H1 (cell line): ENCODE data around the gene EPM2A. TPM values are rescaled to one million over a fixed set of nuclear protein-coding genes. Genes with fewer than 3 reads are reported as not detected.

Experiments
- CTCF ChIA-PET: fragments of 300-600 bp; sonication (Branson Sonifier 250); formaldehyde crosslinking; loops from one replicate; lab custom pipeline; 2021; ENCODE audit not compliant: partially characterized antibody; lab: Charles Lee
- POLR2A ChIA-PET: fragments of 300-600 bp; sonication (Branson Sonifier 250); formaldehyde crosslinking; loops from one replicate; lab custom pipeline; 2021; ENCODE audit warnings: inconsistent platforms; ENCODE audit not compliant: partially characterized antibody; lab: Charles Lee
- DNase-seq, 2 experiments: peaks; one replicate each; pipeline versions ENCODE4 v3.0.0 to v3.0.0-alpha.2; 2010 to 2022; ENCODE audit warnings: low spot score in 2 of 2, low read depth in 1 of 2, mixed read lengths in 1 of 2
- FAIRE-seq: peaks from 2 replicates; lab custom pipeline; 2011; peaks lifted over from hg19 to GRCh38; lab: Jason Lieb, UNC
- H2AFZ ChIP-seq: 2 replicates; pipeline ENCODE4 v1.8.1; 2012; ENCODE audit warnings: low read length, inconsistent platforms
- H2AK5ac ChIP-seq: 2 replicates; pipeline ENCODE4 v1.6.1; 2013; ENCODE audit warnings: low read depth, low read length
- H2BK120ac ChIP-seq: replicated peaks from 2 replicates; pipeline ENCODE3; 2013; ENCODE audit warnings: low read depth, low read length, inconsistent platforms
- H2BK12ac ChIP-seq: 2 replicates; pipeline ENCODE4 v1.6.1; 2013; ENCODE audit warnings: low read depth, low read length
- H2BK15ac ChIP-seq: 2 replicates; pipeline ENCODE4 v1.6.1; 2013; ENCODE audit warnings: low read length
- H2BK20ac ChIP-seq: 2 replicates; pipeline ENCODE4 v1.6.1; 2013; ENCODE audit warnings: low read length
- H2BK5ac ChIP-seq: 2 replicates; pipeline ENCODE4 v1.6.1; 2013; ENCODE audit warnings: low read depth, low read length
- H3K14ac ChIP-seq: 2 replicates; pipeline ENCODE4 v1.6.1; 2013; ENCODE audit warnings: inconsistent platforms; ENCODE audit not compliant: insufficient read length
- H3K18ac ChIP-seq: 2 replicates; pipeline ENCODE4 v1.6.1; 2013; ENCODE audit warnings: low read length; ENCODE audit errors: extremely low read depth
- H3K23ac ChIP-seq: 2 replicates; pipeline ENCODE4 v1.6.1; 2013; ENCODE audit warnings: inconsistent platforms; ENCODE audit not compliant: insufficient read length
- H3K23me2 ChIP-seq: 2 replicates; pipeline ENCODE4 v1.6.1; 2013; ENCODE audit warnings: low read depth, low read length
- H3K27ac ChIP-seq: 2 replicates; pipeline ENCODE4 v1.6.1; 2011; ENCODE audit warnings: low read depth, low read length, inconsistent platforms
- H3K27me3 ChIP-seq, 4 experiments: replicated peaks in 1 of 4; 1 replicate in 1 of 4; 2 replicates in 3 of 4; pipeline versions ENCODE4 v1.6.1 to v1.8.1; 2011 to 2013; ENCODE audit warnings: low read length in 3 of 4, mild to moderate bottlenecking in 3 of 4, inconsistent platforms in 2 of 4, mixed read lengths in 2 of 4, moderate library complexity in 1 of 4; ENCODE audit not compliant: control insufficient read depth in 3 of 4, insufficient read depth in 3 of 4; ENCODE audit errors: extremely low read depth in 1 of 4
- H3K36me3 ChIP-seq, 4 experiments: 2 replicates each; pipeline versions ENCODE4 v1.6.1 to v1.8.1; 2011 to 2013; ENCODE audit warnings: mild to moderate bottlenecking in 4 of 4, low read length in 3 of 4, moderate library complexity in 2 of 4, control low read depth in 1 of 4, inconsistent platforms in 1 of 4; ENCODE audit not compliant: insufficient read depth in 4 of 4, control insufficient read depth in 2 of 4
- H3K4ac ChIP-seq: replicated peaks from 2 replicates; pipeline ENCODE3; 2013; ENCODE audit warnings: low read length, low read depth, mixed read lengths, inconsistent platforms; ENCODE audit not compliant: insufficient read length
- H3K4me1 ChIP-seq, 4 experiments: replicated peaks in 1 of 4; 1 replicate in 1 of 4; 2 replicates in 3 of 4; pipeline versions ENCODE4 v1.6.1 to v1.8.1; 2011 to 2013; ENCODE audit warnings: low read length in 3 of 4, inconsistent platforms in 2 of 4, mixed read lengths in 1 of 4; ENCODE audit not compliant: insufficient read depth in 4 of 4, control insufficient read depth in 3 of 4
- H3K4me2 ChIP-seq, 2 experiments: 2 replicates each; pipeline versions ENCODE4 v1.6.1 to v1.8.1; 2011 to 2013; ENCODE audit warnings: low read depth in 2 of 2, low read length in 2 of 2, control low read depth in 1 of 2, inconsistent platforms in 1 of 2, mild to moderate bottlenecking in 1 of 2; ENCODE audit not compliant: insufficient read depth in 1 of 2
- H3K4me3 ChIP-seq, 4 experiments: fragments of 200-600, 300-600 bp in 1 of 4; sonication (generic), shearing (Covaris generic), sonication (Bioruptor Twin) in 1 of 4; 2 replicates each; pipeline versions ENCODE4 v1.5.1 to v1.8.1; 2011 to 2016; ENCODE audit warnings: low read length in 4 of 4, low read depth in 3 of 4, control low read depth in 2 of 4, inconsistent platforms in 2 of 4, mild to moderate bottlenecking in 2 of 4, mixed read lengths in 1 of 4, moderate library complexity in 1 of 4; ENCODE audit not compliant: insufficient read depth in 2 of 4; ENCODE audit errors: extremely low read depth in 1 of 4
- H3K56ac ChIP-seq: replicated peaks from 2 replicates; pipeline ENCODE3; 2013; ENCODE audit warnings: low read depth, mild to moderate bottlenecking, mixed read lengths, low read length, inconsistent platforms; ENCODE audit not compliant: insufficient read length
- H3K79me1 ChIP-seq: 2 replicates; pipeline ENCODE4 v1.6.1; 2013; ENCODE audit warnings: low read depth, low read length, control low read depth
- H3K79me2 ChIP-seq, 2 experiments: 2 replicates each; pipeline versions ENCODE4 v1.6.1 to v1.8.1; 2012 to 2013; ENCODE audit warnings: low read length in 2 of 2, mild to moderate bottlenecking in 2 of 2, inconsistent platforms in 1 of 2; ENCODE audit not compliant: insufficient read depth in 2 of 2, control insufficient read depth in 1 of 2
- H3K9ac ChIP-seq, 4 experiments: replicated peaks in 1 of 4; 1 replicate in 1 of 4; 2 replicates in 3 of 4; pipeline versions ENCODE4 v1.6.1 to v1.8.1; 2011 to 2013; ENCODE audit warnings: low read depth in 3 of 4, low read length in 3 of 4, control low read depth in 2 of 4, mild to moderate bottlenecking in 2 of 4, moderate library complexity in 2 of 4, inconsistent platforms in 1 of 4; ENCODE audit errors: extremely low read depth in 1 of 4
- H3K9me3 ChIP-seq, 2 experiments: 2 replicates each; pipeline versions ENCODE4 v1.6.1 to v1.8.1; 2012 to 2013; ENCODE audit warnings: mild to moderate bottlenecking in 2 of 2, moderate library complexity in 2 of 2, control low read depth in 1 of 2, inconsistent platforms in 1 of 2, low read depth in 1 of 2, low read length in 1 of 2, mixed read lengths in 1 of 2; ENCODE audit not compliant: insufficient read depth in 2 of 2
- H4K20me1 ChIP-seq, 2 experiments: replicated peaks in 1 of 2; 2 replicates each; pipeline versions ENCODE3 to v1.8.1; 2011 to 2013; ENCODE audit warnings: inconsistent platforms in 2 of 2, low read length in 2 of 2, mild to moderate bottlenecking in 1 of 2; ENCODE audit not compliant: insufficient read depth in 2 of 2, control insufficient read depth in 1 of 2
- H4K5ac ChIP-seq: 2 replicates; pipeline ENCODE4 v1.6.1; 2013; ENCODE audit warnings: low read length, low read depth, mixed read lengths, inconsistent platforms; ENCODE audit not compliant: insufficient read length
- H4K8ac ChIP-seq: 2 replicates; pipeline ENCODE4 v1.8.0; 2013; ENCODE audit warnings: mild to moderate bottlenecking, moderate library complexity, low read length, inconsistent platforms; ENCODE audit not compliant: insufficient read depth; ENCODE audit errors: extremely low read depth
- H4K91ac ChIP-seq: replicated peaks from 2 replicates; pipeline ENCODE3; 2013; ENCODE audit warnings: low read length, mixed read lengths, inconsistent platforms; ENCODE audit not compliant: insufficient read length
- ASH2L ChIP-seq: fragments of 200-600, 300-600 bp; sonication (generic); IDR thresholded peaks from one replicate; pipeline ENCODE4 v1.7.1; 2017; ENCODE audit warnings: low read length
- CHD1 ChIP-seq: IDR thresholded peaks from 2 replicates; pipeline ENCODE4 v1.6.1; 2012; ENCODE audit warnings: low read depth, low read length, improper control_type of control experiment
- FOSL1 ChIP-seq: IDR thresholded peaks from 2 replicates; pipeline ENCODE4 v1.6.1; 2011; ENCODE audit warnings: mild to moderate bottlenecking, low read depth, low read length, moderate library complexity; ENCODE audit not compliant: insufficient read depth
- GTF2F1 ChIP-seq: IDR thresholded peaks from 2 replicates; pipeline ENCODE4 v1.6.1; 2012; ENCODE audit warnings: low read depth, low read length, improper control_type of control experiment, borderline replicate concordance
- JUND ChIP-seq: IDR thresholded peaks from 2 replicates; pipeline ENCODE4 v1.6.1; 2011; ENCODE audit warnings: mild to moderate bottlenecking, improper control_type of control experiment, low read length
- KDM1A ChIP-seq: fragments of 200-600, 300-600 bp; sonication (generic); IDR thresholded peaks from 2 replicates; pipeline ENCODE4 v1.7.1; 2016; ENCODE audit warnings: mild to moderate bottlenecking, low read length, borderline replicate concordance
- KDM4A ChIP-seq: IDR thresholded peaks from one replicate; pipeline ENCODE4 v1.7.1; 2012; ENCODE audit warnings: low read depth, mild to moderate bottlenecking, moderate library complexity, low read length, inconsistent platforms; ENCODE audit not compliant: severe bottlenecking
- NANOG ChIP-seq: IDR thresholded peaks from 2 replicates; pipeline ENCODE4 v1.6.1; 2011; ENCODE audit warnings: low read length, low read depth, mild to moderate bottlenecking, inconsistent platforms; ENCODE audit not compliant: insufficient read depth, poor library complexity, severe bottlenecking
- NRF1 ChIP-seq: IDR thresholded peaks from 2 replicates; pipeline ENCODE4 v1.6.1; 2011; ENCODE audit warnings: mild to moderate bottlenecking, low read depth, low read length, improper control_type of control experiment
- POU5F1 ChIP-seq: IDR thresholded peaks from 2 replicates; pipeline ENCODE4 v1.6.1; 2011; ENCODE audit warnings: low read depth, mild to moderate bottlenecking, low read length, moderate library complexity
- SIN3A ChIP-seq, 2 experiments: IDR thresholded peaks in 1 of 2; conservative IDR thresholded peaks in 1 of 2; 2 replicates each; pipeline ENCODE4 v1.6.1; 2011 to 2012; ENCODE audit warnings: low read length in 2 of 2, improper control_type of control experiment in 1 of 2, low read depth in 1 of 2, mild to moderate bottlenecking in 1 of 2
- SIRT6 ChIP-seq: IDR thresholded peaks from one replicate; pipeline ENCODE4 v1.7.1; 2012; ENCODE audit warnings: low read length, inconsistent platforms
- SP2 ChIP-seq: IDR thresholded peaks from 2 replicates; pipeline ENCODE4 v1.6.1; 2012; ENCODE audit warnings: mild to moderate bottlenecking, low read length, inconsistent platforms
- SP4 ChIP-seq: IDR thresholded peaks from 2 replicates; pipeline ENCODE4 v1.6.1; 2012; ENCODE audit warnings: low read length, inconsistent platforms
- TAF1 ChIP-seq: IDR thresholded peaks from 2 replicates; pipeline ENCODE4 v1.6.1; 2011; ENCODE audit warnings: mild to moderate bottlenecking, low read depth, low read length
- TAF7 ChIP-seq: optimal IDR thresholded peaks from 2 replicates; pipeline ENCODE3; 2011; ENCODE audit warnings: low read depth, mild to moderate bottlenecking, inconsistent platforms, low read length, moderate library complexity, borderline replicate concordance
- polyA plus RNA-seq, 7 experiments: library from polyadenylated mRNA; depleted of rRNA in 3 of 7; stranded (reverse) in 5 of 7; unstranded in 2 of 7; fragments of >200 nt in 5 of 7; fragments of 200-250 nt in 2 of 7; gene quantifications; 1 replicate in 5 of 7; 2 replicates in 1 of 7; 4 replicates in 1 of 7; pipeline versions ENCODE4 v1.2.1 to v1.2.3, GENCODE V29; 2011 to 2013; ENCODE audit warnings: missing spikeins in 2 of 7, mixed read lengths in 2 of 7
- total RNA-seq: library from RNA; stranded (reverse); fragmentation: NEBNext Ultra II Directional; extraction: Animal tissue kit (Norgen Biotek cat#: 25700); gene quantifications from 2 replicates; pipeline ENCODE4 v1.2.1, GENCODE V29; 2021

EPM2A gene
- total and polyA plus RNA-seq, 2 of the 8 experiments (the other 6 are each of a cell fraction or from before 2014, with no cell fraction given), result 2.3 to 6.2 TPM

- no peaks in the 10 kb centered on the region for H3K27me3 ChIP-seq
- no peak overlapping the region for H3K9ac ChIP-seq
- H4K8ac ChIP-seq, result no peak overlapping the region
- no peak overlapping the region for H4K91ac ChIP-seq
- no peak overlapping the region for H3K14ac ChIP-seq
- POLR2A ChIA-PET, result interaction anchor here (1.6 kb wide), 1 partner anchor 104 kb away, joined by 4 read pairs; the partner anchor contains the start of gene EPM2A
- 0 out of 8 replicates have a peak, but pooled peaks cover 0 to 3% (median 0%) of the 10 kb centered on the region in 4 experiments for H3K36me3 ChIP-seq
- no peak overlapping the region for H2BK12ac ChIP-seq
- H2BK20ac ChIP-seq, result no peak overlapping the region
- H3K18ac ChIP-seq, result no peak overlapping the region
- no peak overlapping the region for H3K23ac ChIP-seq
- H3K23me2 ChIP-seq, result no peaks in the 10 kb centered on the region
- no peaks in the 10 kb centered on the region; a peak in 2 of 7 replicates for H3K4me1 ChIP-seq
- H2AK5ac ChIP-seq, result no peak overlapping the region
- no peaks in the 10 kb centered on the region; the same call in 1 of the 2 replicates for H3K79me1 ChIP-seq
- H4K5ac ChIP-seq, result no peak overlapping the region
- H2BK120ac ChIP-seq, result no peak overlapping the region
- DNase-seq (no peak), FAIRE-seq (no peak)
- H3K27ac ChIP-seq, result no peak overlapping the region
- H3K79me2 ChIP-seq, result no peaks in the 10 kb centered on the region
- no peak overlapping the region for H3K4me2 ChIP-seq
- no peak overlapping the region for H2AFZ ChIP-seq
- H4K20me1 ChIP-seq, result no peaks in the 10 kb centered on the region
- no peak overlapping the region for H3K4me3 ChIP-seq
- no peak overlapping the region for H3K4ac ChIP-seq
- H2BK15ac ChIP-seq, result no peak overlapping the region
- no peak overlapping the region for H3K56ac ChIP-seq
- no peaks in the 10 kb centered on the region for H3K9me3 ChIP-seq
- CTCF ChIA-PET, result interaction anchor here (0.6 to 0.7 kb wide), 2 partner anchors 16 to 166 kb away, joined by 3 to 4 read pairs; no protein-coding TSS in a partner anchor
- H2BK5ac ChIP-seq, result no peak overlapping the region
- TF ChIP-seq SIN3A (conservative IDR thresholded peaks at IDR 0.05 in 1 of 2, IDR thresholded peaks at IDR 0.05 in 1 of 2; ENCODE audit: low read depth in 1 of 2, low read length in 2 of 2) (no peak), FOSL1 (no peak), CHD1 (no peak), SP4 (no peak), NANOG (no peak), TAF7 (no peak), KDM4A (no peak), KDM1A (no peak), ASH2L (no peak), JUND (no peak), POU5F1 (no peak), SIRT6 (no peak), TAF1 (no peak), GTF2F1 (no peak), NRF1 (no peak), SP2 (no peak)
Observed at GRCh38 chr6:145631374-145631773, 103.9 kb downstream of the EPM2A start.
